RKO (cell line): ENCODE results near the gene MYO3B.
"Not testable (repeated sequence)": the region's sequence is repeated elsewhere in the genome, so short reads cannot be mapped to it uniquely, and the experiment has no call there.

Experiments
- DNase-seq: peaks from one replicate; pipeline ENCODE4 v3.0.0-alpha.2; 2016; ENCODE audit warnings: low spot score

MYO3B gene

GRCh38 chr2:170428868-170429267 lies 250.9 kb downstream of the MYO3B start:
- DNase-seq: no peak

GRCh38 chr2:170432823-170433222 lies 254.9 kb downstream of the MYO3B start:
- DNase-seq: no peak

- no peak for DNase-seq
Observed at GRCh38 chr2:170433448-170433847, 255.5 kb downstream of the MYO3B start.

- DNase-seq: not testable (repeated sequence)
Observed at GRCh38 chr2:170434396-170434795, 256.4 kb downstream of the MYO3B start.

GRCh38 chr2:170434900-170435621 lies 257.1 kb downstream of the MYO3B start:
- DNase-seq: no peak

- DNase-seq: no peak
Observed at GRCh38 chr2:170436077-170436943, 258.4 kb downstream of the MYO3B start.

- DNase-seq: no peak
Observed at GRCh38 chr2:170446078-170446477, 268.1 kb downstream of the MYO3B start.

- no peak for DNase-seq
Observed at GRCh38 chr2:170449034-170449433, 271.1 kb downstream of the MYO3B start.

GRCh38 chr2:170454471-170455372 lies 276.8 kb downstream of the MYO3B start:
- DNase-seq: no peak

GRCh38 chr2:170455617-170456426 lies 277.9 kb downstream of the MYO3B start:
- no peak for DNase-seq

GRCh38 chr2:170456914-170457313 lies 279.0 kb downstream of the MYO3B start:
- no peak for DNase-seq

GRCh38 chr2:170457742-170458141 lies 279.8 kb downstream of the MYO3B start:
- no peak for DNase-seq

- no peak for DNase-seq
Observed at GRCh38 chr2:170461889-170462288, 283.9 kb downstream of the MYO3B start.

GRCh38 chr2:170462433-170463205 lies 284.7 kb downstream of the MYO3B start:
- no peak for DNase-seq

- no peak for DNase-seq
Observed at GRCh38 chr2:170463206-170463537, 285.2 kb downstream of the MYO3B start.

GRCh38 chr2:170464268-170464667 lies 286.3 kb downstream of the MYO3B start:
- DNase-seq: no peak

- no peak for DNase-seq
Observed at GRCh38 chr2:170465241-170465640, 287.3 kb downstream of the MYO3B start.

GRCh38 chr2:170466632-170467031 lies 288.7 kb downstream of the MYO3B start:
- DNase-seq: no peak

- DNase-seq: no peak
Observed at GRCh38 chr2:170467568-170468422, 289.8 kb downstream of the MYO3B start.

- DNase-seq: no peak
Observed at GRCh38 chr2:170468557-170468956, 290.6 kb downstream of the MYO3B start.
